Stimulated activated naive B cell treated with anti-CD40 and anti-IgM and Interleukin-4, amounts not matched to agents 10 μg/mL and 1 μg/mL and 100 μg/mL, for 72 hours (primary cell): ENCODE results near the gene LENG8.

Experiments
- ATAC-seq, 2 donors: fragments of 150-1000 bp; cut with Tn5 transposase; replicated peaks; 2 replicates each; pipeline ENCODE4 v1.10.0; 2021; ENCODE audit warnings: moderate library complexity in 1 of 2
- DNase-seq: peaks from one replicate; pipeline ENCODE4 v3.0.0; 2021
- H3K27ac Mint-ChIP-seq: one replicate; pipeline ENCODE4 v1.8.0; 2022; ENCODE audit warnings: mild to moderate bottlenecking, mixed read lengths
- H3K27me3 Mint-ChIP-seq, 2 donors: one replicate each; pipeline ENCODE4 v1.8.0; 2022; ENCODE audit warnings: mixed read lengths in 2 of 2
- H3K36me3 Mint-ChIP-seq, 2 donors: one replicate each; pipeline ENCODE4 v1.8.0; 2022; ENCODE audit warnings: mixed read lengths in 2 of 2, mild to moderate bottlenecking in 1 of 2
- H3K4me1 Mint-ChIP-seq, 2 donors: one replicate each; pipeline ENCODE4 v1.8.0; 2022; ENCODE audit warnings: mixed read lengths in 2 of 2, mild to moderate bottlenecking in 1 of 2
- H3K4me3 Mint-ChIP-seq, 2 donors: one replicate each; pipeline ENCODE4 v1.8.0; 2022; ENCODE audit warnings: mild to moderate bottlenecking in 2 of 2, mixed read lengths in 2 of 2, moderate library complexity in 1 of 2
- H3K9me3 Mint-ChIP-seq, 2 donors: one replicate each; pipeline ENCODE4 v1.8.0; 2022; ENCODE audit warnings: mixed read lengths in 2 of 2, mild to moderate bottlenecking in 1 of 2

Gene LENG8

DNA sequence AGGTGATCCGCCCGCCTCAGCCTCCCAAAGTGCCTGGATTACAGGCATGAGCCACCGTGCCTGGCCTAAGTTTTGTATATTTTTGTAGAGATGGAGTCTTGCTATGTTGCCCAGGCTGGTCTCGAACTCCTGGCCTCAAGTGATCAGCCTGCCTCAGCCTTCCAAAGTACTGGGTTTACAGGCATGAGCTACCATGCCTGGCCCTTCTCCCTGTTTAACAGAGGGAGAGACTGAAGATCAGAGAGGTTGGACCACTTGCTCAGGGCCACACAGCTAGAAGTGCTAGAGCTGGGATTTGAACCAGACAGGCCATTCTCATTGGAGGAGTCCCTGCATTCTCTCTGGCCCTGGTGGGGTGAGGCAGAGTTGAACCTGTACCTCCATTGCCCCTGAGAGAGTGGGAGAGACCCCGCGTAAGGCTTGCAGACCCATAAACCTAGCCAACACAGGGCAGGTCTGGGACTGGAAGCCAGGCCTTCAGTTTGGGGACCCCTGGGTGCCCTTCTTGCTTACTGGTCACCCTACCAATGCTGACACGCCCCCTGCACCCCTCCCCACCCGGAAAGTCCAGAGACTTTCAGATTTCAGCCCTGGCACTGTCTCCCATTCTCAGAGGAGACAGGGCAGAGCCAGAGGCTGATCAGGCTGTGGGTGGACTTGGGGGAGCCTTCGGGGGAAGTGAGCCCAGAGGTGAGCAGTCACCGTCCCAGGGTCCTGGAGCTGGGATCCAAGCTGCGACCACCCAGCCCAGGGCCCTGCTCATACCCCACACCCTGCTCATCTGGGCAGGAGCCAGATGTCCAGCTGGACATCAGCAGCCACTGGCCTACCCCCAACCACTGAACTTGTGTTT lies 20.4 kb upstream of the LENG8 start:
- H3K27ac Mint-ChIP-seq: peak overlapping the region; percentile 90
- H3K27me3 Mint-ChIP-seq: peaks cover 41 to 66% of the 10 kb centered on the region in 2 donors
- H3K4me1 Mint-ChIP-seq: peaks cover 17 to 24% of the 10 kb centered on the region in 2 donors
- DNase-seq (no peak), ATAC-seq (no peak)
- H3K36me3 Mint-ChIP-seq: no peaks in the 10 kb centered on the region
- peak overlapping the region in 1 of 2 donors; percentile 18 for H3K4me3 Mint-ChIP-seq
- H3K9me3 Mint-ChIP-seq: no peaks in the 10 kb centered on the region

DNA sequence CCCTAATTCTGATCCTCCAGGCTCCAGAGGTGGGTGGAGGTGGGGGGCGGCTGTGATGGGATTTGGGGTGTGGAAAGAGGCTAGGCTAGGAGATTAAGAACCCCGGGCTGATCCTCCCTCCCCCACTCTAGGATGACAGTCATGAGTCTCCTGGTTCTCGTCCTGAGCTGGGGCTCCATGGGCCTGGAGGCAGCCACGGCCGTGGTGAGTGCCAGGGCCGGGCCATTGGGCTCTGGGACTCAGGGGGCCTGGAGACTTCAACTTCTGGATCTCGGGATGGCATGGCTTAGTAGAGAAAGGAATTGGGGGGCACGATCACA lies 19.9 kb upstream of the LENG8 start:
- no peaks in the 10 kb centered on the region for H3K9me3 Mint-ChIP-seq
- H3K27ac Mint-ChIP-seq: peak overlapping the region; percentile 90
- no peak for ATAC-seq
- peaks cover 17 to 29% of the 10 kb centered on the region in 2 donors for H3K4me1 Mint-ChIP-seq
- peaks cover 38 to 64% of the 10 kb centered on the region in 2 donors for H3K27me3 Mint-ChIP-seq
- no peak for DNase-seq
- H3K36me3 Mint-ChIP-seq: peaks cover 0 to 3% of the 10 kb centered on the region in 2 donors
- H3K4me3 Mint-ChIP-seq: peak overlapping the region in 1 of 2 donors; percentile 18

DNA sequence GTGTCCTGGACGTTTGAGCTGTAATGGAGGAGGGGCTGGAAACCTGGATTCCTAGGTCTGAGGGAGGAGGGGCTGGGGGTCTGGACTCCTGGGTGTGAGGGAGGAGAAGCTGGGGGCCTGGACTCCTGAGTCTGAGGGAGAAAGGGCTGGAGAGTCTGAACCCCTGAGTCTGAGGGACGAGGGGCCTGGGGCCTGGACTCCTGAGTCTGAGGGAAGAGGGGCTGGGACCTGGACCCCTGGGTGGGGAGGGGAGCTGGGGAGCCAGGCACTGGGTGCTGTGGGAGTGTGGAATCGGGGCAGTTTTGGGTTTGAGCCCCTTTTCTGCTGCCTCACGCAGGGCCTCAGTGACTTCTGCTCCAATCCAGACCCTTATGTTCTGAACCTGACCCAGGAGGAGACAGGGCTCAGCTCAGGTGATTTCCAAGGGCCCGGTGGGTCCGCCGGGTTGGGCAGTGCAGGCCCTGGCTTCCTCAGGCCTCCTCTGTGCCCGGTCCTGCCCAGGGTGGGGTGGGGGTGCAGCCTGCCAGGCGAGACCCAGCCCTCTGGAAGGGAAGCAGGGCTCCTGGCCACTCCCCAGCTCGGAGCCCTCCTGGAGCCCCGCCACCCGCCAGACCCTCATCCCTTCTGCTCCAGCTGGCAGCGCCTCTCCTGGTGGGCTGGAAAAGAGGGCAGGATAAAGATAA lies 19.3 kb upstream of the LENG8 start:
- peak overlapping the region; percentile 90 for H3K27ac Mint-ChIP-seq
- H3K4me3 Mint-ChIP-seq: peak overlapping the region; percentile 18 to 30
- peaks cover 32 to 62% of the 10 kb centered on the region in 2 donors for H3K27me3 Mint-ChIP-seq
- DNase-seq: no peak
- ATAC-seq: no peak
- H3K9me3 Mint-ChIP-seq: no peaks in the 10 kb centered on the region
- H3K36me3 Mint-ChIP-seq: peaks cover 0 to 6% of the 10 kb centered on the region in 2 donors
- H3K4me1 Mint-ChIP-seq: peaks cover 17 to 32% of the 10 kb centered on the region in 2 donors

DNA sequence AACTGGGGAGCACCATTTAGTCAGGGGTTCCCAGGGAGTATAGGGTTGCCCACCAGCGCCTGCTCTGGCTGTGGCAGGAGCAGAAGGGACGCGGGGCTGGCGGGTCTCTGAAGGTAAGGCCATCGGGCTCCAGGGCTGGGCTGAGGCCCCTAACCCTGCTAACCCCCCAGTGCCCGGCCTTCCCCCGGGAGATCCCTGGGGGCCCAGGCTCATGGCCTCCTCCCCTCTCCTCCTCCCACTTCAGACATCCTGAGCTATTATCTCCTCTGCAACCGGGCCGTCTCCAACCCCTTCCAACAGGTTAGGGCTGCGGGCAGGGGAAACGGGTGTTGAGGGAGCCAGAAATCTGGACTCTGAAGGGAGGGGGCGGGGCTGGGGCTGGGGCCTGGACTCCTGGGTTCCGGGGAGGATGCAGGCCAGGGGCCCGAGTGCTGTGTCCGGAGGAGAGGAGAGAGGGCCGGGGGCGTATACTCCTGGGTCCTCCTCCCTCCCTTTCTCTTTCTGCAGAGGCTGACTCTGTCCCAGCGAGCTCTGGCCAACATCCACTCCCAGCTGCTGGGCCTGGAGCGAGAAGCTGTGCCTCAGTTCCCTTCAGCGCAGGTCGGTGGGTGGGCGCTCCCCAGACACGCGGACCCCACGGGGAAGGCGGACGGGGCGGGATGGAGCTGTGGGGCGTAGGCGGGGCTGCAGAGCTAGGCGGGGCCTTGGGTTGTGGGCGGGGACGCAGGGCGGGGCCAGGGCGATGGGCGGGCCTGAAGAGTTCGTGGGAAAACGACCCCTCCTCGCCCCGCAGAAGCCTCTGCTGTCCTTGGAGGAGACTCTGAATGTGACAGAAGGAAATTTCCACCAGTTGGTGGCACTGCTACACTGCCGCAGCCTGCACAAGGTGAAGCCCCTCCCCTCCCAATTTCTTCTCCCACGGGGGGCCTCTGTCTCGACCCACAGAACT lies 18.4 kb upstream of the LENG8 start:
- peak overlapping the region; percentile 43 to 72 for H3K4me3 Mint-ChIP-seq
- peak; percentile 68 to 74 for ATAC-seq
- H3K4me1 Mint-ChIP-seq: peaks cover 20 to 38% of the 10 kb centered on the region in 2 donors
- H3K36me3 Mint-ChIP-seq: peaks cover 3 to 10% of the 10 kb centered on the region in 2 donors
- no peaks in the 10 kb centered on the region for H3K9me3 Mint-ChIP-seq
- peak overlapping the region; percentile 25 for H3K27ac Mint-ChIP-seq
- no peak for DNase-seq
- H3K27me3 Mint-ChIP-seq: peaks cover 23 to 54% of the 10 kb centered on the region in 2 donors

DNA sequence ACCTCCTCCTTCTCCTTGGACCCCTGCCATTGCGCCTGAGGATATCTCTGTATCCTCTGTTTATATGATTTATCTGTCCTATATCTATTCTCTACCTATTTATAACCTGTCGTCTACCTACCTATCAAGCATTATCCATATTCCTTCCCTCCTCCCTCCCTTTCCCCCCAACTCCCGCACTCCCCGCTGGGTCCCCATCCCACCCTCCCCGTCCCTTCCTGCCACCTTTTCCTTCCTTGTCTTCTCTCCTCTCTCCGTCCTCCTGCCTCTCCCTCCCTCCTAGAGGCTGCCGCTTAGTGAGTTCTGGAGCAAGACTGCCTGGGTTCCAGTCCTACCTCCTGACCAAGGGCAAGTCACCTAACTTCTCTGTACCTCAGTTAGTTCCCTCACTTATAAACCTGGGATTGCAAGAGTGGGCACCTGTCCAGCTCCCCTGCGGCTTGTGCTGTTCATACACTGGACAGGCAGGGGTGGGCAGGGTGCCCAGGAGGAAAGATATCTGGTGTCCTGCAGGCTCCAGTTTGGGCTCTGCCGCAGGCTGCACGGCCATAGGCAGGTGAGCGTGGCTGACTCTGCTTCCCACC lies 17.7 kb upstream of the LENG8 start:
- no peak for ATAC-seq

DNA sequence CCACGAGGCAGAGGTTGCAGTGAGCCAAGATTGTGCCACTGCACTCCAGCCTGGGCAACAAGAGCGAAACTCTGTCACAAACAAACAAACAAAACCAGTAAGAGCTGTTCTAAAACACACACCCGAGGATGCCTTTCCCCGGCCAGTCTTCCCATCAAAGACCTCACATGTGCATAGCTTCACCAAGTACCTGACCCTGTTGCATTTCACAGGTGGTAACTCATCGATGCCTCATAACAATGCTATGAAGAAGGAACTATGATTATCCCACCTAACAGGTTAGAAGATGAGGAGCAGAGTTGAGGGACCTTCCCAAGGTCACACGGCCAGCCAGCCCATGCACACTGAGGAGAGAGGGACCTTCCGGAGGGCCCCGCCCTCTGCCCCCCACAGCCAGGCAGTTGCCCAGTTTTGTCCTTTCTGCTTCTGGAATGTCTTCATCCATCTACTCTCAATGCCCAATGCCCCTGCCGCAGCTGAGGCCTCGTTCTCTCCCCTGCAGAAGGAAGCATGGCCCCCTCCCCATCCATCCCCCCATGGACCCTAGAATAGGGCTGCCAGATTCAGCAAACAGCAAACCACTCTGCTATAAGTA lies 16.8 kb upstream of the LENG8 start:
- ATAC-seq (no peak), DNase-seq (no peak)
- peak overlapping the region; percentile 74 for H3K27ac Mint-ChIP-seq
- peaks cover 13 to 40% of the 10 kb centered on the region in 2 donors for H3K27me3 Mint-ChIP-seq
- no peaks in the 10 kb centered on the region for H3K9me3 Mint-ChIP-seq
- peaks cover 17 to 46% of the 10 kb centered on the region in 2 donors for H3K4me1 Mint-ChIP-seq
- H3K36me3 Mint-ChIP-seq: peaks cover 5 to 20% of the 10 kb centered on the region in 2 donors
- H3K4me3 Mint-ChIP-seq: no peak overlapping the region

More for the DNA sequence above, 17.7 kb upstream of the LENG8 start:
- no peak for DNase-seq
- peaks cover 3 to 13% of the 10 kb centered on the region in 2 donors for H3K36me3 Mint-ChIP-seq
- peak overlapping the region; percentile 56 to 72 for H3K4me3 Mint-ChIP-seq
- peak overlapping the region; percentile 44 for H3K27ac Mint-ChIP-seq
- H3K9me3 Mint-ChIP-seq: no peaks in the 10 kb centered on the region
- H3K4me1 Mint-ChIP-seq: peaks cover 20 to 41% of the 10 kb centered on the region in 2 donors
- peaks cover 18 to 46% of the 10 kb centered on the region in 2 donors for H3K27me3 Mint-ChIP-seq

DNA sequence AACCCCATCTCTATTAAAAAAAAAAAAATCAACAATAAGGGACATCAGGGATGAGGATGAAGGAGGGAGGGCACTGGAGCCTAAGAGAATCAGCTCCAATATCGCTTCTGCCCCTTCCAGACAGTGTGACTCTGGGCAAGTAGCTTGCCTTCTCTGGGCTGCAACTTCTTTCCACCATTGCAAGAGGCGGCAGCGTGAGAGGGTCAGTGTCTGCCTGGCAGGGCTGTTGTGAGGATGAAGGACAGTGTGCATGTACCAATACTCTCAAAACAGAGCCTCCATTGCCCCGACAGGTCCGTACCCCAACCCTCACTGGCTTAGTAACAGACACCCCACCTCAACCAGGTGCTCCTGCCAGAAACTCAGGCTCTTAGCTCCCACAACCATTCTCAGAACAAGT lies 15.3 kb upstream of the LENG8 start:
- DNase-seq (no peak), ATAC-seq (no peak)
- Mint-ChIP-seq H3K4me3 (no peak overlapping the region), H3K36me3 (peaks cover 5 to 20% of the 10 kb centered on the region in 2 donors), H3K27ac (no peak overlapping the region), H3K27me3 (peaks cover 9 to 33% of the 10 kb centered on the region in 2 donors), H3K4me1 (peaks cover 17 to 46% of the 10 kb centered on the region in 2 donors), H3K9me3 (no peaks in the 10 kb centered on the region)

DNA sequence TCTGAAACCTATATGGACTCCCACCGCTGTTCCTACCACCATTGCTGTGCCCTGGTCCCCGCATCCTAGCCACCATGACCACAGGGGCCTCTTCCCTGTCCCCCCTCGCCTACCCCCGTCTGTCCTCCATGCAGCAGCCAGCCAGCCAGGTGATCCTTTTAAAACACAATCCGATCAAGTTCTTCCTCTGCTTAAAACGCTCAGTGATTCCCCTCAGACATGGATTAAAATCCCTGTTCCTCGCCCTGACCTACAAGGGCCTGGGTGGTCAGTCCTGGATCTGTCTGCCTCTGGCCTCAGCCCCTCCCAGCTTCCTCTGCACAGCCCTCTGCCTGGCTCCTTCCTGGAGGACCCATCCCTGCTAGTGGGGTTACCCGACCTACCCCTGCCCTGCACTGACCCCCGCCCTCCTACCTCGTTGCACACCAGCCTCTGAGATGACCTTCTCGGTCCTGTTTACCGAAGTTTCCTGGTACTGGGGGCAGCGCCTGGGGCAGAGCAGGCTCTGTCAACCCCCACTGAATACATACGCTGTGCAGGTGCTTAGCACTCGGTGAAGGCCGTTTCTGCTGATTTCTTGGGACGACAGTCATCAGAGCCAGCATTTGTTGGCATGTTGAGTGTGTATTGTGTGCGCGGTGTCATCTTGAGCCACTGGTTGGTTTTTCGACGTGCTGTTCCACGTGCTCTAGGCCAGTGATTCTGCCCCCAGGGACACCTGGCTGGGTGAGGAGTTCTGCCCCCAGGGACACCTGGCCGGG lies 14.7 kb upstream of the LENG8 start:
- ATAC-seq: no peak
- Mint-ChIP-seq H3K4me3 (peak overlapping the region in 1 of 2 donors; percentile 38), H3K27ac (peak overlapping the region; percentile 67)

DNA sequence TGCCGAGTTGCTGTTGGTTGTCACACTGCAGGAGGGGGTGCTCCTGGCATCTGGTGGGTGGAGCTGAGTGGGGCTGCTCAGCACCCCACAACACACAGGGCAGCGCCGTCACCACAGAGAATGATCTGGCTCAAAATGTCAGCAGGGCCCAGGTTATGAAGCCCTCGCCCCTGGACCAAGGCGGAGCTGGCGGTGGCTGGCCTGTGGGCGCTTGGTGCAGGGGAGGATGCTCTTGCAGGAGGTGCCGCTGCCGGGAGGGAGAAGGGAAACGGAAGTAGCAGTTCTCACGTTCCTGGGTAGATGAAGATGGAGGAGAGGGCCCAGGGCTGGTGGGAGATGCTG lies 14.2 kb upstream of the LENG8 start:
- Mint-ChIP-seq H3K4me3 (peak overlapping the region; percentile 33 to 38), H3K27ac (peak overlapping the region; percentile 11), H3K36me3 (peaks cover 5 to 28% of the 10 kb centered on the region in 2 donors), H3K4me1 (peaks cover 18 to 45% of the 10 kb centered on the region in 2 donors), H3K27me3 (peaks cover 0 to 22% of the 10 kb centered on the region in 2 donors), H3K9me3 (no peaks in the 10 kb centered on the region)
- ATAC-seq (no peak), DNase-seq (no peak)

More for the DNA sequence above, 14.7 kb upstream of the LENG8 start:
- DNase-seq: no peak
- H3K9me3 Mint-ChIP-seq: no peaks in the 10 kb centered on the region
- H3K4me1 Mint-ChIP-seq: peaks cover 17 to 44% of the 10 kb centered on the region in 2 donors
- peaks cover 3 to 27% of the 10 kb centered on the region in 2 donors for H3K27me3 Mint-ChIP-seq
- peaks cover 5 to 24% of the 10 kb centered on the region in 2 donors for H3K36me3 Mint-ChIP-seq

DNA sequence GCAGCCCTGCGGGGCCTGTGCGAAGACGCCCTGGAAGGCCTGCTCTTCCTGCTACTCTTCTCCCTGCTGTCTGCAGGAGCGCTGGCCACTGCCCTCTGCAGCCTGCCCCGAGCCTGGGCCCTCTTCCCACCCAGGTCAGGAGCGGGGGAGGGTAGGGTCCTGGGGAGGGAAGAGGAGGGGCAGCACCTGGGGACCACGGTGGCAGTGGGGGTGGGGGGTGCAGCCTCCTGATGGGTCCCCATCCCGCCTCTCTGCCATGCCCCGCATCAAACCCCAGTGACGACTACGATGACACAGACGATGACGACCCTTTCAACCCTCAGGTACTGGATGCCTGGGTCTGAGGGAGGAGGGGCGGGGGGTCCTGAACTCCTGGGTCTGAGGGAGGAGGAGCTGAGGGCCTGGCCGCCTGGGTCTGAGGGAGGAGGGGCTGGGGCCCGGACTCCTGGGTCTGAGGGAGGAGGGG lies 13.4 kb upstream of the LENG8 start:
- H3K36me3 Mint-ChIP-seq: peaks cover 7 to 31% of the 10 kb centered on the region in 2 donors
- no peak overlapping the region for H3K27ac Mint-ChIP-seq
- DNase-seq (no peak), ATAC-seq (no peak)
- H3K27me3 Mint-ChIP-seq: peaks cover 0 to 17% of the 10 kb centered on the region in 2 donors
- no peak overlapping the region for H3K4me3 Mint-ChIP-seq
- no peaks in the 10 kb centered on the region for H3K9me3 Mint-ChIP-seq
- H3K4me1 Mint-ChIP-seq: peaks cover 18 to 39% of the 10 kb centered on the region in 2 donors

DNA sequence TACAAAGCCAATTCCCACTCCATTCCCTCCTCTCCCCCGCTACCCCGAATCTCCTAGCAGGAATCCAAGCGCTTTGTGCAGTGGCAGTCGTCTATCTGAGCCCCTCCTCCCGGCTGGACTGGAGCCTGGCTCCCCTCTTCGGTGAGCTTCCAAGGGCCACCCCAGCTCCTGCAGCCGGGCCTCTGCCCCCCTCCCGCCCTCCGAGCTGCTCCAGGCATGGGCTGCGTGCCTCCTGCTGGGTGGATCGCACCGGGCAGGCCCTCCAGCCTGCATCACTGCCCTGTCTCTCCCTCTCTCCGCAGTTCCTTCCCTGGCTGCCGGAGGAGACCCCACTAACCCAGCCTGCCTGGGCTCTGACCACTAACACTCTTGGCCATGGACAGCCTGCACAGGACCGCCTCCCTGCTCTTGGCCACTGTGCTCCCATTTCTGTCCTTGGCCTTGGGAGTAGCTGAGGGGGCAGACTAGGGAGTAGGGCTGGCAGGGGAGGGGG lies 12.9 kb upstream of the LENG8 start:
- Mint-ChIP-seq H3K9me3 (no peaks in the 10 kb centered on the region), H3K36me3 (peaks cover 7 to 31% of the 10 kb centered on the region in 2 donors), H3K27me3 (peaks cover 0 to 12% of the 10 kb centered on the region in 2 donors), H3K4me1 (peaks cover 17 to 37% of the 10 kb centered on the region in 2 donors), H3K27ac (no peak overlapping the region), H3K4me3 (no peak overlapping the region)
- DNase-seq (no peak), ATAC-seq (no peak)

DNA sequence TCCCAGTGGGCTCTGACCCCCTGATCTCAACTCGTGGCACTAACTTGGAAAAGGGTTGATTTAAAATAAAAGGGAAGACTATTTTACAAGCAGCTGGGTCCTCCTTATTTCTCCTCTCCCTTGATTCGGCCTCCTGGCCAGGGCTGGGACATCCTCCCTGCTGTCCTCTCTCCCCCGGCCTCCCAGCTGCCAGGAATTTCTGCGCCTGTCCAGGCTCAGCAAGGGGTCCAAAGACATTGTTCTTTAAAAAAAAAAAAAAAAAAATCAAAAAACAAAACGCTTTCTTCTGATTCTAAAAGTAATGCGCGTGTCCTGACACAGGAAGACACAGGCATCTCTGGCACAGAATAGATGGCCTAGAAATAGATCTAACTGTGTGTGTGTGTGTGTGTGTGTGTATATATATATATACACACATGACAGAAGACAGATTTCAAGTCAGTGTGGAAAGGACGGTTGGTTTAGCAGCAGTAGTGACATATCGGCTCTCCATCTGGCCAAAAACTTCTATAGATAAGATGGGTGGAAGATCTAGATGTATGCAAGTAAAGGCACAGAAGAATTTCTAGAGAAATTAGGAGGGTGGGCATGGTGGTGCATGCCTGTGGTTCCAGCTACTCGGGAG lies 12.3 kb upstream of the LENG8 start:
- Mint-ChIP-seq H3K27ac (no peak overlapping the region), H3K9me3 (no peaks in the 10 kb centered on the region), H3K27me3 (peaks cover 0 to 6% of the 10 kb centered on the region in 2 donors), H3K36me3 (peaks cover 7 to 31% of the 10 kb centered on the region in 2 donors), H3K4me3 (no peak overlapping the region), H3K4me1 (peaks cover 12 to 31% of the 10 kb centered on the region in 2 donors)
- DNase-seq (no peak), ATAC-seq (no peak)
